ENCODE results near the gene CCDC167. TPM values are rescaled to one million over a fixed set of nuclear protein-coding genes. Genes with fewer than 3 reads are reported as not detected.

CCDC167 gene
- total RNA-seq, 1 donor from 2014 or later, result 16.2 TPM

DNA sequence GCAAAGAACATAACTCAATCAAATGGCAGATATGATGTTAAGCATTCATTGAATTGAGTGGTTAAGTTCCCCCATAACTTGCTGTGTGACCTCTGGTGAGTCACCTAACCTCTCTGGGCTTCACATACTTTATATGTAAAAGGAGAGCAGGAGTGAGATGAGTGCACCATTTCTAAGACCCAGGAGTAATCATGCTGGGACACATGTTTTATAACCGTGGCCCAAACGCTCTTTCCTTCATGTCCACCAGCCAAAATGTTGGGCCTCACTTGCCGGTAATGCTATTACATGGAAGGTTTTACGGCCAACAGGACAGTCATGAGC is 40.3 kb upstream of the CCDC167 start:
- H3K27ac ChIP-seq (ENCODE audit: low read depth, low read length), result no peak overlapping the region
- no peak overlapping the region for H3K9ac ChIP-seq (ENCODE audit: low read depth in 1 of 3, low read length in 3 of 3)
- no peaks in the 10 kb centered on the region for H3K36me3 ChIP-seq (ENCODE audit: control insufficient read depth in 3 of 3, insufficient read depth in 3 of 3, low read length in 3 of 3)
- H3K4me3 ChIP-seq (ENCODE audit: low read length in 3 of 3), result no peak overlapping the region
- peaks cover 8 to 11% (median 8%) of the 10 kb centered on the region in 3 donors for H3K4me1 ChIP-seq (ENCODE audit: control insufficient read depth in 3 of 3, insufficient read depth in 3 of 3, low read length in 3 of 3)
- H3K27me3 ChIP-seq (ENCODE audit: control insufficient read depth in 3 of 3, insufficient read depth in 3 of 3, low read length in 3 of 3), result peaks cover 14 to 39% (median 32%) of the 10 kb centered on the region in 3 donors
- H3K9me3 ChIP-seq (ENCODE audit: control insufficient read depth in 3 of 3, low read length in 3 of 3), result no peaks in the 10 kb centered on the region

DNA sequence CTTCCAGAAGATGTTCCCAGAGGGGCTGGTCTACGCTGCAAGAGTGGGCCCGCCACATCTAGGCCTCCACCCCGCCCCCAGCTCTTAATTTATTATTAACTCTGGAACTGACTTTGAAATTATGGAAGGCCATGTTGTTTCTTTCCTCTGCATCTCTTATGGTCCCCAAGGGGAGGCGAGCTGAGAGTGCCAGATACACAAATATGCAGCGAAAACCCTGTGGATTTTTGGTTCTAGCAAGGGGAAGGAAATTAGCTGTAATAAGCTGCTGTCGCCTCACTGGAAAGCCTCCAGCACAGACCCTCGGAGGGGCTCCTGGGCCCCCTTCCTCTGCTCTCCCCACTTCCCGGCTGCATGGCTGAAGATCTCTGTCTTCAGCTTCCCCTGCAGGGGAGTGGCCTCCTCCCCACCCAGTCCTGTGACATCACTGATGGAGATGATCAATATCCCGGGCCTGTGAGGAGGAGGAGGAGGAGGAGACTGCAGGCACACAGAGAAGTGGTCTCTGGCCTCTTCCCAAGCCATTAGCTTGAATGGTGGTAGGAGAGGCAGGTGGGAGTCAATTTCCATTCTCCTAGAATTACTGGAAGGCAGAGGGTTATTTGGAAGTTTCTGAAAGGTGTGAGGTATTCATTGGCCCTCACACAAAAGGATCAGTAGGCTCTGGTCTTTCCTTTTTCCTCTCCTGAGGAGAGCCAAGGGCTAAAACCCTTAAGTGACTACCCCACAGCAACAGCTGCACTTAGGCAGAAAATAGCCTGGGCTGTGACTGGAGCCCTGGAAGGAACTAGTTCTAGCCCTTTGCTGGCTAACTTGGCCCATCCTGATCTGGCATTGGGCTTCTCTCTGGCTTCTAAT is 39.7 kb upstream of the CCDC167 start:
- Histone ChIP-seq H3K9me3 (ENCODE audit: control insufficient read depth in 3 of 3, low read length in 3 of 3) (no peaks in the 10 kb centered on the region), H3K4me1 (ENCODE audit: control insufficient read depth in 3 of 3, insufficient read depth in 3 of 3, low read length in 3 of 3) (peaks cover 8 to 11% (median 8%) of the 10 kb centered on the region in 3 donors), H3K9ac (ENCODE audit: low read depth in 1 of 3, low read length in 3 of 3) (no peak overlapping the region), H3K36me3 (ENCODE audit: control insufficient read depth in 3 of 3, insufficient read depth in 3 of 3, low read length in 3 of 3) (no peaks in the 10 kb centered on the region), H3K27ac (ENCODE audit: low read depth, low read length) (no peak overlapping the region), H3K4me3 (ENCODE audit: low read length in 3 of 3) (no peak overlapping the region), H3K27me3 (ENCODE audit: control insufficient read depth in 3 of 3, insufficient read depth in 3 of 3, low read length in 3 of 3) (peaks cover 20 to 44% (median 37%) of the 10 kb centered on the region in 3 donors)

DNA sequence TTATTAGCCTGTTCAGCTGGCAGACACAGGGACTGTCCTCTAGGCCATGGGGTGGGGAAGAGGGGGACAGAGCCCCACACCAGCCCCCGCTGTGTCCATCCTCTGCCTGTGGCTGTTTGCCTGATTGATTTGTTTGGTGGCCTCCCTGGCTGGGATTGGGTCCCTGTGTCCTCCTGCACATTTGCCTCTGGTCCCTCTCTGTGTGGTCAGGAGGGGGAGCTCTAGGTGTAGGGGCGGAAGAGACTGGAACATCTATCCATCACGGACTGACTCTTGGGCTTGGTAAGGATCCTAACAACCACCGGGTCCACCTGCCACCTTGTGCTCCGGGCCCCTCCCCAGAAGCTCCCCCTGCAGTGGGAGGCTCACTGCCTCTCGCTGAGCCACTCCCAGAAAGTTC is 38.4 kb upstream of the CCDC167 start:
- Histone ChIP-seq H3K36me3 (ENCODE audit: control insufficient read depth in 3 of 3, insufficient read depth in 3 of 3, low read length in 3 of 3) (no peaks in the 10 kb centered on the region), H3K9ac (ENCODE audit: low read depth in 1 of 3, low read length in 3 of 3) (no peak overlapping the region), H3K27me3 (ENCODE audit: control insufficient read depth in 3 of 3, insufficient read depth in 3 of 3, low read length in 3 of 3) (peaks cover 33 to 52% (median 49%) of the 10 kb centered on the region in 3 donors), H3K9me3 (ENCODE audit: control insufficient read depth in 3 of 3, low read length in 3 of 3) (no peaks in the 10 kb centered on the region), H3K4me1 (ENCODE audit: control insufficient read depth in 3 of 3, insufficient read depth in 3 of 3, low read length in 3 of 3) (peaks cover 8 to 11% (median 8%) of the 10 kb centered on the region in 3 donors), H3K4me3 (ENCODE audit: low read length in 3 of 3) (no peak overlapping the region), H3K27ac (ENCODE audit: low read depth, low read length) (no peak overlapping the region)

DNA sequence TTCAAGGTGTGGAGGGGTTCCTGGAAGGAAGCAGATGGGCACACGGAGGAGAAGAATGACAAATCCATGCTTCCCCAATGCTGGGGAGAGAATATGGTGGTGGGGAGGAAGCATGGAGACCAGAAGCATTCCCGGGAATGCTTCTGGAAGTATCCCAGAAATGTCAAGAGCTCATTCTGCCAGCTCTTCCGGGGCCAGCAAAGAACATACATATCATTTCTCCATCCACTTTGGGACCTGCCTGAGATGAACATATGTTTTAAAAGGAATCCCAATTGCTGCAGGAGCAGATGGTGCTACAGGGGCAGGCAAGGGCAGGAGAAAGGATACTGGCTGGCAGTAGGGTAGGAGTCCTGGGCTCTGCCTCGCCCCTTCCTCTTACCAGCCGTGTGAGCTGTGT is 37.9 kb upstream of the CCDC167 start:
- Histone ChIP-seq H3K27me3 (ENCODE audit: control insufficient read depth in 3 of 3, insufficient read depth in 3 of 3, low read length in 3 of 3) (peaks cover 38 to 58% (median 54%) of the 10 kb centered on the region in 3 donors), H3K36me3 (ENCODE audit: control insufficient read depth in 3 of 3, insufficient read depth in 3 of 3, low read length in 3 of 3) (no peaks in the 10 kb centered on the region), H3K9me3 (ENCODE audit: control insufficient read depth in 3 of 3, low read length in 3 of 3) (no peaks in the 10 kb centered on the region), H3K27ac (ENCODE audit: low read depth, low read length) (no peak overlapping the region), H3K4me3 (ENCODE audit: low read length in 3 of 3) (no peak overlapping the region), H3K4me1 (ENCODE audit: control insufficient read depth in 3 of 3, insufficient read depth in 3 of 3, low read length in 3 of 3) (peaks cover 8 to 11% (median 8%) of the 10 kb centered on the region in 3 donors), H3K9ac (ENCODE audit: low read depth in 1 of 3, low read length in 3 of 3) (no peak overlapping the region)

DNA sequence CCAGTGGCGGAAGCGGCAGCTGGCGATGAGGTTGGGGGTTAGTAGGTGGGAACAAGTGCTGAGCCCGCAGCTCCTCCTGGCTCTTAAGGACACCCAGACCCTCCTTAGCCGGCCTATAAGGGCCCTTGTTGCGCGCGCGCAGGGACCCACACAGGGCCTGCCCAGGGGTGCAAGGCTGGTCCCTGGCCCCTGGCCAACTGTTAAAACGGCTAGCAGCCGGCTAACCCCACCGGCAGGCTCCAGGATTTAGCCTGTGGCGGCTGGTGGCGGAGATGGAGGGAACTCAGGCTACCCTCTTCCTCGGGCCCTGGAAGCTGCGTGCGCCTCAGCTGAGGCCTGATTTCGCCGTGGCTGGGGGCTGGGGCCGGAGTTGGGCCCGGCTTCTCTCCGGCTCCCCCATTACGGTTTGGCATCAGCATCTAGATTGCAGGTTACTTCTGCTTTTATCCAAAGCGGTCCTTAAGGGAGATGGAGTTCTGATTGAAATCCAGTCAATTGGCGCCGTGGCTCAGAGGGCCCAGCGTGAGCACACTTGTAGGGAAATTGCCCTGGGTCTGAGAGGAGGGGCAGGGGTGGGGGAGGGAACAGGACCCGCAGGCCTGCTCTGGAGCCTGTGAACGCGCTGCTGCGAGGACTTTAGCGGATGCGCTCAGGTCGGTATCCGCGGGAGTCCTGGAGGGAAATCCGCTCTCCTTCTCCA is 36.9 kb upstream of the CCDC167 start:
- Histone ChIP-seq H3K9ac (ENCODE audit: low read depth in 1 of 3, low read length in 3 of 3) (no peak overlapping the region), H3K4me1 (ENCODE audit: control insufficient read depth in 3 of 3, insufficient read depth in 3 of 3, low read length in 3 of 3) (peaks cover 8 to 11% (median 8%) of the 10 kb centered on the region in 3 donors), H3K9me3 (ENCODE audit: control insufficient read depth in 3 of 3, low read length in 3 of 3) (no peaks in the 10 kb centered on the region), H3K36me3 (ENCODE audit: control insufficient read depth in 3 of 3, insufficient read depth in 3 of 3, low read length in 3 of 3) (no peaks in the 10 kb centered on the region), H3K4me3 (ENCODE audit: low read length in 3 of 3) (peak overlapping the region in 1 of 3 donors; percentile 60), H3K27ac (ENCODE audit: low read depth, low read length) (no peak overlapping the region), H3K27me3 (ENCODE audit: control insufficient read depth in 3 of 3, insufficient read depth in 3 of 3, low read length in 3 of 3) (peaks cover 47 to 67% (median 63%) of the 10 kb centered on the region in 3 donors)

DNA sequence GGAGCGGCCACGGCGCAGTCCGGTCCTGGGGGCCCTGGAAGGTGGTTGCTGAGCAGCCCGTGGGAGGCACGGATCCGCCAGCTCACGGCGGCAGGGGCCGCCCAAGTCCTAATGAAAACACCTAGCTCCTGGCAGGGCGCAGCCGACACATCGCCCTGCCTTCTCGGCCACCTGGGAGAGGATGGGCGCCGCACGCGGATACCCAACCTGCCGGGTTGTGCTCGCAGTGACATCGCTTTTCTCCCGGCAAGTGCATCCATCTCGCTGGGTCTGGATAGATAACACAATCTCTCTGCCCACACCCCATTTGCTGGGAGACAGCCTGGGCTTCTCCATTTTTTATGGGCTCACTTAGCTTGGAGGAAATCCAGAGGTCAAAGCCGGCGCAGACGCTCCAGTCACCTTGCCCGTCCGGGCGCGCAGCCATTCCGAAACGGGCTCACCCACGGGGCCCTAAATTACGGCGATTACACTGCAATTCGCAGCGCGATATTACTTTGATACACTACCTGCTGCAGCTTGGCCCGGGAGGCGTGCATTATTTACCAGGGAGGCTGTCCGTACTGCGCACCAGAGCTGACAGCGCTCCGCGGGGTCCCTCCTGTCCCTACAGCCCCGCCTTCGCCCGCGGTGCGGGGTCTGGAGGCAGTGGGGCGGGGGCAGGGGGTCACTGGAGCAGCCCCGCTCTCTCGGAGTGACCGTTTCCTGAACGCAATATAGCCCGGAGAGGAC is 36.2 kb upstream of the CCDC167 start:
- H3K36me3 ChIP-seq (ENCODE audit: control insufficient read depth in 3 of 3, insufficient read depth in 3 of 3, low read length in 3 of 3), result no peaks in the 10 kb centered on the region
- H3K27me3 ChIP-seq (ENCODE audit: control insufficient read depth in 3 of 3, insufficient read depth in 3 of 3, low read length in 3 of 3), result peaks cover 50 to 70% (median 66%) of the 10 kb centered on the region in 3 donors
- no peak overlapping the region for H3K9ac ChIP-seq (ENCODE audit: low read depth in 1 of 3, low read length in 3 of 3)

DNA sequence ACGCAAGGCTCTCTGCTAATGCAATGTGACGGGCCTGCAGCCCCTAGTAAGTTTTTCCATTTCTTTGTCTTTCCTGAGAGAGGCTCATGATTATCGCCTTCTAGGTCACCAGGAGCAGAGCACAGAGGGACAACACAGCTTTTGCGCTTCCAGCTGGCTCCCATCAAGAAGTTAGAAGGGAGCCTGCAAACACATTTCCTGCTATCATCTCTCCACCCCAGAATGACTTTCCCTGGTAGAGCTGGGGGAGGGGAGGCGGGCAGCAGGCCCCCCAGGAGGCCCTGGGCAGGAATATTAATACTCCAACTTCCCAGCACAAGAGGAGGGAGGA is 35.7 kb upstream of the CCDC167 start:
- H3K27ac ChIP-seq (ENCODE audit: low read depth, low read length), result no peak overlapping the region
- H3K4me3 ChIP-seq (ENCODE audit: low read length in 3 of 3), result no peak overlapping the region
- peaks cover 50 to 73% (median 69%) of the 10 kb centered on the region in 3 donors for H3K27me3 ChIP-seq (ENCODE audit: control insufficient read depth in 3 of 3, insufficient read depth in 3 of 3, low read length in 3 of 3)
- H3K9me3 ChIP-seq (ENCODE audit: control insufficient read depth in 3 of 3, low read length in 3 of 3), result no peaks in the 10 kb centered on the region
- peaks cover 8 to 11% (median 8%) of the 10 kb centered on the region in 3 donors for H3K4me1 ChIP-seq (ENCODE audit: control insufficient read depth in 3 of 3, insufficient read depth in 3 of 3, low read length in 3 of 3)
- H3K36me3 ChIP-seq (ENCODE audit: control insufficient read depth in 3 of 3, insufficient read depth in 3 of 3, low read length in 3 of 3), result no peaks in the 10 kb centered on the region
- no peak overlapping the region for H3K9ac ChIP-seq (ENCODE audit: low read depth in 1 of 3, low read length in 3 of 3)

More for the DNA sequence above, 36.2 kb upstream of the CCDC167 start:
- Histone ChIP-seq H3K9me3 (ENCODE audit: control insufficient read depth in 3 of 3, low read length in 3 of 3) (no peaks in the 10 kb centered on the region), H3K27ac (ENCODE audit: low read depth, low read length) (no peak overlapping the region), H3K4me3 (ENCODE audit: low read length in 3 of 3) (peak overlapping the region; percentile 40 to 60 (median 51)), H3K4me1 (ENCODE audit: control insufficient read depth in 3 of 3, insufficient read depth in 3 of 3, low read length in 3 of 3) (peaks cover 8 to 11% (median 8%) of the 10 kb centered on the region in 3 donors)

DNA sequence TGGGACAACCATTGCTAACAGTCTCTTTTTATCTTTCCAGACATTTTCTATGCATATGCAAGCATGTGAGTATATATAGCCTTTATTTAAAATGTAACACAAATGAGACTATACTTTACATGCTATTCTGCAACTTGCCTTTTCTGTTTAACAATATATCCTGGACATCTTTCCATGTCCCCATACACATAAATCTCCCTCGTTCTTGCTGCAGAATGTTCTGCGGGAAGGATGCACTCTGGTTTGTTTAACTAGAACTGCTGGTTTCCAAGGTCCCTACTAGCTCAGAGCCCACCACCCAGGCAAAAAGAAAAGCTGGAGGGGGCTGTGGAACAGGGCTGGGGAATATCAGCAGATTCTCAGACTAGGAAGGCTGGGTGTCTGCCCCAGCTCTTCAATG is 35.2 kb upstream of the CCDC167 start:
- no peaks in the 10 kb centered on the region for H3K9me3 ChIP-seq (ENCODE audit: control insufficient read depth in 3 of 3, low read length in 3 of 3)
- no peaks in the 10 kb centered on the region for H3K36me3 ChIP-seq (ENCODE audit: control insufficient read depth in 3 of 3, insufficient read depth in 3 of 3, low read length in 3 of 3)
- peaks cover 53 to 76% (median 72%) of the 10 kb centered on the region in 3 donors for H3K27me3 ChIP-seq (ENCODE audit: control insufficient read depth in 3 of 3, insufficient read depth in 3 of 3, low read length in 3 of 3)
- H3K27ac ChIP-seq (ENCODE audit: low read depth, low read length), result no peak overlapping the region
- no peak overlapping the region for H3K4me3 ChIP-seq (ENCODE audit: low read length in 3 of 3)
- H3K4me1 ChIP-seq (ENCODE audit: control insufficient read depth in 3 of 3, insufficient read depth in 3 of 3, low read length in 3 of 3), result peaks cover 8 to 11% (median 8%) of the 10 kb centered on the region in 3 donors
- no peak overlapping the region for H3K9ac ChIP-seq (ENCODE audit: low read depth in 1 of 3, low read length in 3 of 3)

DNA sequence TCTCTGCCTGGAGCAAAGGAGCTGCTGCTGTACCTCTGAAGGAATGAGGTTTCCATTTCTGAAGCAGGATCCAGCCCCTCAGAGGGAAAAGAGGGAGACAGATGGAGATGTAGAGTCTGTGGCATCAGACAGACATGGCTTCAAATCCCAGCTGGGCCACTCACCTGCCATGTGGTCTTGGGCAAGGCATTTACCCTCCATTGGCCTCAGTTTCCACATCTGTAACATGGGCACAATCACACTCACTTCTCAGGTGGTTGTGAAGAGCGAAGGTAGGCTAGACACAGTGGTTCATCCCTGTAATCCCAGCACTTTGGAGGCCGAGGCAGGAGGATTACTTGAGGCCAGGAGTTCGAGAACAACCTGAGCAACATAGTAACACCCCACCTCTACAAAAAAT is 32.4 kb upstream of the CCDC167 start:
- peaks cover 54 to 75% (median 71%) of the 10 kb centered on the region in 3 donors for H3K27me3 ChIP-seq (ENCODE audit: control insufficient read depth in 3 of 3, insufficient read depth in 3 of 3, low read length in 3 of 3)
- H3K4me3 ChIP-seq (ENCODE audit: low read length in 3 of 3), result no peak overlapping the region
- no peak overlapping the region for H3K27ac ChIP-seq (ENCODE audit: low read depth, low read length)
- H3K36me3 ChIP-seq (ENCODE audit: control insufficient read depth in 3 of 3, insufficient read depth in 3 of 3, low read length in 3 of 3), result no peaks in the 10 kb centered on the region
- peaks cover 8 to 11% (median 8%) of the 10 kb centered on the region in 3 donors for H3K4me1 ChIP-seq (ENCODE audit: control insufficient read depth in 3 of 3, insufficient read depth in 3 of 3, low read length in 3 of 3)
- H3K9ac ChIP-seq (ENCODE audit: low read depth in 1 of 3, low read length in 3 of 3), result no peak overlapping the region
- H3K9me3 ChIP-seq (ENCODE audit: control insufficient read depth in 3 of 3, low read length in 3 of 3), result no peaks in the 10 kb centered on the region

All from skeletal muscle tissue (tissue), 4 donors.